ENCODE data around the gene FAM177A1. TPM values are rescaled to one million over a fixed set of nuclear protein-coding genes. Genes with fewer than 3 reads are reported as not detected.

FAM177A1 gene
- total and polyA plus RNA-seq, 10 of the 15 experiments (the other 5 are each of a cell fraction or from before 2014, with no cell fraction given), result 5.3 to 38.6 (median 20.7) TPM

DNA sequence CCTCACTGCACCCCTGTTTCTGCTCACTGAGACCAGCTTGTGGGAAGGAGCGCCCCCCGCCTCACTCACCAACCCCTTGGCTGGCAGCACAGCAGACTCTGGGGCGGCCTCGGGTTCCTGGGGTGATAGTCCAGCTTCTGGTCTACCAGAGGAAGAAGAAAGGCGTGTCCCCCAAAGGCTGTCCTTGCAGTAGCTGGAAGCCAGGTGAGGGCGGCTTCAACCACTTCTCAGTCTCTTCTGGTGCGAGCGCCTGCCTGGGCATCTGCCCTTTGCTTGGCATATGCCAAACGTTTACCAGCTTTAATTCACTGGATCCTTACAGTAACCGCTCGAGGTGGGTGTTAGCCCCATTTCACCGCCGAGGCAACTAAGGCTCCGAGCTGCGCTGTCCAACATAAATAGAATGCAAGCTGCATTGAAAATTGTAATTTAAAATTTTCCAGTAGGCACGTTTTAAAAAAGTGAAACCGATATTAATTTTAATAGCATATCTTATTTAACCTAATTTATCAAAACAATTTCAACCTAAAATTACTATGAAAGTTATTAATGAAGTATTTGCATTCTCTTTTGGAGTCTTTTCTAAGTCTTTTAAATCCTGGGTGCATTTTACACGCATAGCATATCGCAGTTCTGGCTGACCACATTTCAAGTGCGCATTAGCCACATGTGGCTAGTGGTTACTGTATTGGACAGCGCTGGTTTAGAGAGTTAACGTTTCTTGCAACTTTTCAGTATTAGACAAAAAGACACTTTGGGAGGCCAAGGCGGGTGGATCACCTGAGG, 872 bp downstream of the FAM177A1 start:
- Histone ChIP-seq H3K4me2 (ENCODE audit: control insufficient read depth, insufficient read depth) (peak overlapping the region; percentile 78), H3K9me3 (replicated peaks; ENCODE audit: control insufficient read depth, insufficient read depth, low read length) (no peaks in the 10 kb centered on the region), H3K27me3 (replicated peaks in 1 of 2; ENCODE audit: control insufficient read depth in 2 of 2, insufficient read depth in 2 of 2, low read length in 1 of 2) (no peaks in the 10 kb centered on the region), H2AFZ (ENCODE audit: control insufficient read depth, low read depth, low read length) (peak overlapping the region; percentile 93), H3K36me3 (ENCODE audit: control insufficient read depth in 2 of 2, insufficient read depth in 2 of 2, low read length in 1 of 2) (no peaks in the 10 kb centered on the region), H3K4me1 (ENCODE audit: control insufficient read depth, insufficient read depth, low read length) (peaks cover 6% of the 10 kb centered on the region; the same call in 1 of the 2 replicates), H3K9ac (ENCODE audit: control insufficient read depth, insufficient read depth, low read length) (peak overlapping the region; percentile 61), H3K79me2 (ENCODE audit: control insufficient read depth, insufficient read depth, low read length) (peaks cover 3% of the 10 kb centered on the region), H3K27ac (ENCODE audit: control insufficient read depth, insufficient read depth) (peak overlapping the region; percentile 65), H4K20me1 (ENCODE audit: control insufficient read depth, insufficient read depth) (no peaks in the 10 kb centered on the region), H3K4me3 (peak overlapping the region; percentile 87)
- intact Hi-C loops (cut with micrococcal nuclease; ENCODE audit: unreplicated experiment) (loop anchor here (1.0 to 5.0 kb wide), 4 partner anchors 64 to 370 kb away; partner anchors contain the start of genes PRORP and SRP54), in situ Hi-C loops (cut with MboI) (loop anchor here (10.0 kb wide), 1 partner anchor 368 kb away; no protein-coding TSS in a partner anchor)
- DNase-seq (ENCODE audit: low read depth, low spot score) (no peak), FAIRE-seq (no peak), ATAC-seq (peak; percentile 61)
- POLR2A ChIA-PET, result interaction anchor here (0.6 to 3.5 kb wide), 16 partner anchors 10 to 370 kb away, joined by 3 to 37 read pairs (median 4); partner anchors contain the start of genes BAZ1A, PPP2R3C, PRORP and SRP54
- BruUV-seq (replicated peaks), result no TSS peak
- 1% methylated on average over 23 of the region's 23 CpGs for WGBS (ENCODE audit: insufficient coverage, insufficient replicate concordance, low lambda C conversion rate, missing lambda C conversion rate)
- RAD21 ChIA-PET (ENCODE audit: unreplicated experiment), result interaction anchor here (1.0 to 2.1 kb wide), 11 partner anchors 14 to 375 kb away, joined by 3 to 29 read pairs (median 4); partner anchors contain the start of genes BAZ1A, PPP2R3C and SRP54
- CTCF ChIA-PET, result interaction anchor here (0.9 to 3.1 kb wide), 6 partner anchors 13 to 324 kb away, joined by 3 to 20 read pairs (median 3); partner anchors contain the start of genes BAZ1A and SRP54
- no peak for TF ChIP-seq NFYA (IDR thresholded peaks at IDR 0.05; ENCODE audit: borderline replicate concordance, low read depth, low read length)
- TF ChIP-seq NFIC (IDR thresholded peaks at IDR 0.05; ENCODE audit: low read depth, low read length), result no peak
- TF ChIP-seq SIN3A (IDR thresholded peaks at IDR 0.05; ENCODE audit: low read depth, low read length), result no peak; the same call in none of the 2 replicates
- no peak for TF ChIP-seq MYC (IDR thresholded peaks at IDR 0.05; ENCODE audit: insufficient read depth, insufficient read length, insufficient replicate concordance, low read length, severe bottlenecking)
- TF ChIP-seq, protein P1, sequence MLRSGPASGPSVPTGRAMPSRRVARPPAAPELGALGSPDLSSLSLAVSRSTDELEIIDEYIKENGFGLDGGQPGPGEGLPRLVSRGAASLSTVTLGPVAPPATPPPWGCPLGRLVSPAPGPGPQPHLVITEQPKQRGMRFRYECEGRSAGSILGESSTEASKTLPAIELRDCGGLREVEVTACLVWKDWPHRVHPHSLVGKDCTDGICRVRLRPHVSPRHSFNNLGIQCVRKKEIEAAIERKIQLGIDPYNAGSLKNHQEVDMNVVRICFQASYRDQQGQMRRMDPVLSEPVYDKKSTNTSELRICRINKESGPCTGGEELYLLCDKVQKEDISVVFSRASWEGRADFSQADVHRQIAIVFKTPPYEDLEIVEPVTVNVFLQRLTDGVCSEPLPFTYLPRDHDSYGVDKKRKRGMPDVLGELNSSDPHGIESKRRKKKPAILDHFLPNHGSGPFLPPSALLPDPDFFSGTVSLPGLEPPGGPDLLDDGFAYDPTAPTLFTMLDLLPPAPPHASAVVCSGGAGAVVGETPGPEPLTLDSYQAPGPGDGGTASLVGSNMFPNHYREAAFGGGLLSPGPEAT (IDR thresholded peaks at IDR 0.05; ENCODE audit: low read depth), result 0 out of 2 replicates have a peak, but pooled peaks have one; percentile 15
- TF ChIP-seq SPI1 (IDR thresholded peaks at IDR 0.05; ENCODE audit: borderline replicate concordance, insufficient read depth, low read depth, low read length), result no peak
- TF ChIP-seq JUND (IDR thresholded peaks at IDR 0.05; ENCODE audit: low read depth, low read length), result no peak
- TF ChIP-seq USF2 (IDR thresholded peaks at IDR 0.05; ENCODE audit: borderline replicate concordance, low read depth, low read length), result no peak
- TF ChIP-seq NR2F1 (conservative IDR thresholded peaks at IDR 0.05), result 0 out of 2 replicates have a peak, but pooled peaks have one; percentile 29
- TF ChIP-seq MLLT1 (IDR thresholded peaks at IDR 0.05), result peak; percentile 55; the same call in 1 of the 2 replicates
- TF ChIP-seq RUNX3 (IDR thresholded peaks at IDR 0.05; ENCODE audit: low read length), result peak; percentile 48
- no peak for TF ChIP-seq TBL1XR1 (IDR thresholded peaks at IDR 0.05; ENCODE audit: low read depth, low read length)
- TF ChIP-seq NBN (IDR thresholded peaks at IDR 0.05), result 0 out of 2 replicates have a peak, but pooled peaks have one; percentile 3
- SMC1A ChIA-PET (ENCODE audit: uncharacterized antibody, unreplicated experiment), result interaction anchor here (1.0 to 2.2 kb wide), 8 partner anchors 17 to 369 kb away, joined by 3 to 7 read pairs (median 4); partner anchors contain the start of gene PPP2R3C

Data from GM12878 (cell line).